ENCODE data around the gene PCDH15. TPM values are rescaled to one million over a fixed set of nuclear protein-coding genes. Genes with fewer than 3 reads are reported as not detected.

PCDH15 gene
- total RNA-seq, 1 experiment from 2014 or later = 0.61 TPM

GRCh38 chr10:54081950-54082349, 719.1 kb downstream of the PCDH15 start:
- no peak overlapping the region for H2AK5ac ChIP-seq (ENCODE audit: insufficient read length, low read length)
- H3K4me1 Mint-ChIP-seq = peaks cover 6 to 7% of the 10 kb centered on the region in 2 experiments; a peak in 3 of 4 replicates
- no peak overlapping the region for H4K5ac ChIP-seq (ENCODE audit: insufficient read length, low read depth, low read length)
- no peak overlapping the region for H3K56ac ChIP-seq (ENCODE audit: insufficient read length, low read depth, low read length)
- DNase-seq = no peak
- no peaks in the 10 kb centered on the region for H3K27me3 Mint-ChIP-seq (ENCODE audit: low read depth)
- H3K36me3 Mint-ChIP-seq (ENCODE audit: insufficient read depth in 1 of 3, low read depth in 3 of 3) = no peaks in the 10 kb centered on the region
- H2BK120ac ChIP-seq (ENCODE audit: low read depth, low read length, poor library complexity, severe bottlenecking) = no peak overlapping the region
- H3K18ac ChIP-seq (ENCODE audit: insufficient read length, low read depth, low read length) = no peak overlapping the region
- H3K4me3 Mint-ChIP-seq = no peak overlapping the region
- no peak overlapping the region for H2BK12ac ChIP-seq (ENCODE audit: insufficient read length, low read depth, low read length)
- no peaks in the 10 kb centered on the region; a peak in 2 of 5 replicates for H3K9me3 Mint-ChIP-seq
- no peak overlapping the region for H2BK5ac ChIP-seq (ENCODE audit: insufficient read length, low read length)
- H3K14ac ChIP-seq (ENCODE audit: insufficient read depth, low read length) = no peak overlapping the region
- H3K9ac ChIP-seq (ENCODE audit: extremely low read depth, insufficient read length, low read length) = no peak overlapping the region
- no peak overlapping the region for H3T11ph ChIP-seq (ENCODE audit: low read length)
- H3K27ac ChIP-seq (ENCODE audit: insufficient read length, low read depth, low read length) = no peak overlapping the region
- H4K8ac ChIP-seq (replicated peaks; ENCODE audit: insufficient read length, low read depth, low read length) = no peak overlapping the region
- no peak overlapping the region for H2BK20ac ChIP-seq (ENCODE audit: low read depth, low read length, poor library complexity, severe bottlenecking)
- no peak overlapping the region for H2BK15ac ChIP-seq (ENCODE audit: low read depth, low read length)
- H4K91ac ChIP-seq (ENCODE audit: insufficient read length, low read depth, low read length) = no peak overlapping the region
- no CpG with 5 or more reads among the region's 2 CpGs for WGBS (ENCODE audit: extremely low coverage, insufficient read length, low lambda C conversion rate)
- no peak overlapping the region for H3K23ac ChIP-seq (ENCODE audit: insufficient read length, low read depth, low read length)
- H3K79me1 ChIP-seq (ENCODE audit: insufficient read depth, low read depth, low read length, poor library complexity, severe bottlenecking) = no peaks in the 10 kb centered on the region
- no peak overlapping the region for H3K4ac ChIP-seq (ENCODE audit: low read depth, low read length)
- H3K4me1 ChIP-seq (ENCODE audit: insufficient read depth, low read length) = no peaks in the 10 kb centered on the region; the same call in 1 of the 2 replicates
- no peak overlapping the region for H2AFZ ChIP-seq (ENCODE audit: low read length)
- no peaks in the 10 kb centered on the region for H3K79me2 ChIP-seq (ENCODE audit: insufficient read depth, low read length)
- H3K4me2 ChIP-seq (ENCODE audit: insufficient read depth, insufficient read length, low read length) = no peak overlapping the region
- H3K27me3 ChIP-seq (ENCODE audit: insufficient read depth, low read length) = no peaks in the 10 kb centered on the region
- no peaks in the 10 kb centered on the region for H3K23me2 ChIP-seq (ENCODE audit: insufficient read length, low read depth, low read length, poor library complexity, severe bottlenecking)
- H3K27ac Mint-ChIP-seq = no peak overlapping the region
- no peaks in the 10 kb centered on the region for H4K20me1 ChIP-seq (ENCODE audit: control insufficient read depth, insufficient read depth, insufficient read length)
- no peaks in the 10 kb centered on the region for H3K9me3 ChIP-seq (ENCODE audit: control insufficient read depth, low read depth, low read length)
- no peak for TF ChIP-seq CTCF (conservative IDR thresholded peaks at IDR 0.05)

Data from H9 (cell line).